K562 (cell line): ENCODE results near the gene KLHL35.

ENCODE experiments used
- EZH2 ChIP-seq: IDR thresholded peaks from 2 replicates; pipeline ENCODE4 v1.6.1; 2012; ENCODE audit warnings: low read depth, mild to moderate bottlenecking, inconsistent platforms, low read length, borderline replicate concordance
- NR2C2 ChIP-seq, 2 experiments: fragments of 200-800 bp in 1 of 2; sonication (Bioruptor generic) in 1 of 2; sonication (generic) in 1 of 2; formaldehyde crosslinking in 1 of 2; IDR thresholded peaks; 2 replicates each; pipeline versions ENCODE4 v1.6.1 to v1.8.0; 2016 to 2022; ENCODE audit warnings: mild to moderate bottlenecking in 1 of 2, missing compliant biosample characterization in 1 of 2, missing genetic modification characterization in 1 of 2, missing genetic modification reagents in 1 of 2
- SIN3B ChIP-seq: fragments of 450-650 bp; IDR thresholded peaks from 2 replicates; pipeline ENCODE4 v1.6.1; 2017; ENCODE audit warnings: low read depth, mild to moderate bottlenecking, moderate library complexity
- TF ChIP-seq, protein P1 (sequence below), 3 experiments: IDR thresholded peaks in 2 of 3; conservative IDR thresholded peaks in 1 of 3; 2 replicates each; pipeline ENCODE4 v1.5.1; 2011 to 2012; ENCODE audit warnings: low read length in 3 of 3, mild to moderate bottlenecking in 3 of 3, control low read depth in 2 of 3, improper control_type of control experiment in 1 of 3, inconsistent platforms in 1 of 3, low read depth in 1 of 3, mixed read lengths in 1 of 3, moderate library complexity in 1 of 3; ENCODE audit not compliant: insufficient read depth in 2 of 3
- TF ChIP-seq, protein P2 (sequence below): fragments of 250-450 bp; sonication (Bioruptor Pico); IDR thresholded peaks from 2 replicates; pipeline ENCODE4 v1.8.0; 2022; ENCODE audit warnings: moderate library complexity, mild to moderate bottlenecking, inconsistent platforms
- TF ChIP-seq, protein P3 (sequence below): sonication (generic); formaldehyde crosslinking; IDR thresholded peaks from 2 replicates; pipeline ENCODE4 v1.9.0; 2022; ENCODE audit warnings: mild to moderate bottlenecking, missing genetic modification reagents

DNA sequence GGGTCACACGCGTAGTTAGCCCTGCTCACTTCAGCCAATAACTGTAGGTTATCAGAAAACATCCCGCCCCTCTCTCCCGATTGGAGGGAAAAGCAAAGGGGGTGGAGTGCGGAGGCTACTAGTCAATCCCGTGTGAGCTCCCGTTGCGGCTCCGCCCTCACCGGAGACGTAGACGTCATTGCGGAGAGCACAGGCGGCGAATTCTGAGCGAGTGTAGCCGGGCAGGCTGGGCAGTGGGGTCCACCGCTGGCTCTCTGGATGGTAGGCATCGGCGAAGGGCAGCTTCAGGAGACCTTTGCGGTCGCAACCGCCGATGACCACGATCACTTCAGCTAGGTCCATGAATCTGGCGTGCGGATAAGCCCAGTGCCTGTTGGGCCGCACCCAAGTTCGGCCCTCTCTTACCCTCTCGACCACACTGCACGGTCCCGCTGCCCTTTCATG is 4.7 kb downstream of the KLHL35 start:
- TF ChIP-seq, protein P1, sequence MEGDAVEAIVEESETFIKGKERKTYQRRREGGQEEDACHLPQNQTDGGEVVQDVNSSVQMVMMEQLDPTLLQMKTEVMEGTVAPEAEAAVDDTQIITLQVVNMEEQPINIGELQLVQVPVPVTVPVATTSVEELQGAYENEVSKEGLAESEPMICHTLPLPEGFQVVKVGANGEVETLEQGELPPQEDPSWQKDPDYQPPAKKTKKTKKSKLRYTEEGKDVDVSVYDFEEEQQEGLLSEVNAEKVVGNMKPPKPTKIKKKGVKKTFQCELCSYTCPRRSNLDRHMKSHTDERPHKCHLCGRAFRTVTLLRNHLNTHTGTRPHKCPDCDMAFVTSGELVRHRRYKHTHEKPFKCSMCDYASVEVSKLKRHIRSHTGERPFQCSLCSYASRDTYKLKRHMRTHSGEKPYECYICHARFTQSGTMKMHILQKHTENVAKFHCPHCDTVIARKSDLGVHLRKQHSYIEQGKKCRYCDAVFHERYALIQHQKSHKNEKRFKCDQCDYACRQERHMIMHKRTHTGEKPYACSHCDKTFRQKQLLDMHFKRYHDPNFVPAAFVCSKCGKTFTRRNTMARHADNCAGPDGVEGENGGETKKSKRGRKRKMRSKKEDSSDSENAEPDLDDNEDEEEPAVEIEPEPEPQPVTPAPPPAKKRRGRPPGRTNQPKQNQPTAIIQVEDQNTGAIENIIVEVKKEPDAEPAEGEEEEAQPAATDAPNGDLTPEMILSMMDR (IDR thresholded peaks at IDR 0.05 in 2 of 3, conservative IDR thresholded peaks at IDR 0.05 in 1 of 3; ENCODE audit: insufficient read depth in 2 of 3, low read depth in 1 of 3, low read length in 3 of 3) = no peak
- no peak for TF ChIP-seq NR2C2 (CRISPR knock-in tag; IDR thresholded peaks at IDR 0.05)
- TF ChIP-seq NR2C2 (tag; IDR thresholded peaks at IDR 0.05) = no peak
- TF ChIP-seq, protein P2, sequence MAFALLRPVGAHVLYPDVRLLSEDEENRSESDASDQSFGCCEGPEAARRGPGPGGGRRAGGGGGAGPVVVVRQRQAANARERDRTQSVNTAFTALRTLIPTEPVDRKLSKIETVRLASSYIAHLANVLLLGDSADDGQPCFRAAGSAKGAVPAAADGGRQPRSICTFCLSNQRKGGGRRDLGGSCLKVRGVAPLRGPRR (CRISPR knock-in tag) = no peak
- TF ChIP-seq EZH2 = no peak
- TF ChIP-seq, protein P3, sequence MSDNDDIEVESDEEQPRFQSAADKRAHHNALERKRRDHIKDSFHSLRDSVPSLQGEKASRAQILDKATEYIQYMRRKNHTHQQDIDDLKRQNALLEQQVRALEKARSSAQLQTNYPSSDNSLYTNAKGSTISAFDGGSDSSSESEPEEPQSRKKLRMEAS (CRISPR knock-in tag) = no peak
- no peak for TF ChIP-seq SIN3B
